GM21390 (cell line): ENCODE measurements around the gene SLC22A17.
"Not testable (repeated sequence)": the region's sequence is repeated elsewhere in the genome, so short reads cannot be mapped to it uniquely, and the experiment has no call there.

Source experiments
- ATAC-seq: cut with Tn5 transposase; IDR thresholded peaks from one replicate; pipeline ENCODE4 v1.9.1; 2021; ENCODE audit not compliant: unreplicated experiment

SLC22A17 gene

GRCh38 chr14:23352506-23353432 lies at the start of gene SLC22A17:
TSS of gene SLC22A17 (minus strand) at chr14:23352887.
- no peak for ATAC-seq

GRCh38 chr14:23401291-23401690 lies 48.6 kb upstream of the SLC22A17 start:
- no peak for ATAC-seq

GRCh38 chr14:23400496-23401149 lies 47.9 kb upstream of the SLC22A17 start:
- ATAC-seq: not testable (repeated sequence)

GRCh38 chr14:23399591-23399990 lies 46.9 kb upstream of the SLC22A17 start:
- no peak for ATAC-seq

- ATAC-seq: no peak
These were observed 46.4 kb upstream of the SLC22A17 start for GRCh38 chr14:23399136-23399535.

- ATAC-seq: no peak
These were observed 45.7 kb upstream of the SLC22A17 start for GRCh38 chr14:23398348-23398747.

GRCh38 chr14:23396781-23397407 lies 44.2 kb upstream of the SLC22A17 start:
- no peak for ATAC-seq

- ATAC-seq: no peak
These were observed 43.4 kb upstream of the SLC22A17 start for GRCh38 chr14:23396126-23396525.

- ATAC-seq: no peak
These were observed 39.9 kb upstream of the SLC22A17 start for GRCh38 chr14:23392613-23393012.

- not testable (repeated sequence) for ATAC-seq
These were observed 37.2 kb upstream of the SLC22A17 start for GRCh38 chr14:23389871-23390270.

GRCh38 chr14:23389396-23389795 lies 36.7 kb upstream of the SLC22A17 start:
- no peak for ATAC-seq

GRCh38 chr14:23388996-23389395 lies 36.3 kb upstream of the SLC22A17 start:
- no peak for ATAC-seq

- no peak for ATAC-seq
These were observed 35.5 kb upstream of the SLC22A17 start for GRCh38 chr14:23387916-23388882.

- no peak for ATAC-seq
These were observed 34.3 kb upstream of the SLC22A17 start for GRCh38 chr14:23386999-23387398.

GRCh38 chr14:23386266-23386657 lies 33.6 kb upstream of the SLC22A17 start:
- not testable (repeated sequence) for ATAC-seq

- no peak for ATAC-seq
These were observed 33.1 kb upstream of the SLC22A17 start for GRCh38 chr14:23385642-23386265.

- ATAC-seq: no peak
These were observed 32.6 kb upstream of the SLC22A17 start for GRCh38 chr14:23385244-23385641.

GRCh38 chr14:23384364-23385080 lies 31.8 kb upstream of the SLC22A17 start:
- no peak for ATAC-seq

GRCh38 chr14:23382731-23383440 lies 30.2 kb upstream of the SLC22A17 start:
- ATAC-seq: no peak
